22Rv1 (cell line): ENCODE results near the gene TMEM171.
A peak's percentile ranks its signal among the peaks of the same experiment; 100 is the strongest.

ENCODE experiments used
- ZFX ChIP-seq: fragments of 450-650 bp; IDR thresholded peaks from 2 replicates; pipeline ENCODE4 v1.6.1; 2017; ENCODE audit warnings: antibody characterized with exemption, borderline replicate concordance
- TF ChIP-seq, protein P1 (sequence below): fragments of 450-650 bp; IDR thresholded peaks from 2 replicates; pipeline ENCODE4 v1.5.1; 2017; ENCODE audit warnings: mild to moderate bottlenecking

DNA sequence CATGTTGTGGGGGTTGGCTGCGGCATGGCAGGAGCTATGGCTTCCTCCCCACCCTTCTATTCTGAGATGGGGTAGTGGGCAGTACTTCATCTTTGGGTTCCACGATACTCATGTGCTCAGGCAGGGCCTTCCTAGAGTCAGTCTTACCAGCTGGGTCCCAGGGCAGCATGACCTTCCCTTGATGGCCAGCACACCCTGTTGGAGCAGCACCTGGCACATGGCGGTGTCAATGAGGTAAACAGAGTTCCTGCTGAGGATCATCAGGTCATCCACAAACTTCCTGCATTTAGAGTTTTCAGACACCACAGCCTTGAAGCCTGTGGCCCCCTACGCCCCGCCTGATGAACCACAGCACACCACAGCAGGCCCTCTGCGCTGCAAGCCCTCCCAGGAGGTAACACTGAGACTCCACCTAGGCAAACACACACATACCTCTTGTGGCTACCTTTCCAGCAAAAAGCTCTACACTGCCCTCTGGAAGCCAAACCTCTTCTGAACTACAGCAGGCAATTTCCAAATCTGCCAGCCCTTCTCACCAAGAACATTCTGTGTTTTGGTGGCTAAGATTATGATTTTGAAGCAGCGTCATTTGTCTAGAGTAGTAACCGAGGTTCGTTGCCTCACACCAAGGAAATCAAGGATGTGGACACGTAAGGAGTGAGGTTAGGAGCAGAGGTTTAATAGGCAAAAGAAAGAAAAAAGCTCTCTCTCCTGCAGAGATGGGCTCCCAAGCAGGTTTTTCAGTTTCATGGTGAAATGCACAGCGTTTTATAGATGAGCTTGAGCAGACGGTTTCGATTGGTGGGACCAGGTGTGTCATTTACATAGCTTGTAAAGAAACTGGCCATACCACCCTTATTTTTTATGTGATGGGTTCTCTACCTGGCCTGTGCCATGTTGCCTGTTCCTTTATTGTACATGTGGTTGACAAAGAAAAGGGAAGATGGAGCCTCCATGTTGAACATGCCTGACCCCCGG is 32.3 kb downstream of the TMEM171 start:
- TF ChIP-seq, protein P1, sequence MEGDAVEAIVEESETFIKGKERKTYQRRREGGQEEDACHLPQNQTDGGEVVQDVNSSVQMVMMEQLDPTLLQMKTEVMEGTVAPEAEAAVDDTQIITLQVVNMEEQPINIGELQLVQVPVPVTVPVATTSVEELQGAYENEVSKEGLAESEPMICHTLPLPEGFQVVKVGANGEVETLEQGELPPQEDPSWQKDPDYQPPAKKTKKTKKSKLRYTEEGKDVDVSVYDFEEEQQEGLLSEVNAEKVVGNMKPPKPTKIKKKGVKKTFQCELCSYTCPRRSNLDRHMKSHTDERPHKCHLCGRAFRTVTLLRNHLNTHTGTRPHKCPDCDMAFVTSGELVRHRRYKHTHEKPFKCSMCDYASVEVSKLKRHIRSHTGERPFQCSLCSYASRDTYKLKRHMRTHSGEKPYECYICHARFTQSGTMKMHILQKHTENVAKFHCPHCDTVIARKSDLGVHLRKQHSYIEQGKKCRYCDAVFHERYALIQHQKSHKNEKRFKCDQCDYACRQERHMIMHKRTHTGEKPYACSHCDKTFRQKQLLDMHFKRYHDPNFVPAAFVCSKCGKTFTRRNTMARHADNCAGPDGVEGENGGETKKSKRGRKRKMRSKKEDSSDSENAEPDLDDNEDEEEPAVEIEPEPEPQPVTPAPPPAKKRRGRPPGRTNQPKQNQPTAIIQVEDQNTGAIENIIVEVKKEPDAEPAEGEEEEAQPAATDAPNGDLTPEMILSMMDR = peak; percentile 49
- TF ChIP-seq ZFX = no peak
